ENCODE data around the gene ERRFI1. TPM values are rescaled to one million over a fixed set of nuclear protein-coding genes. Genes with fewer than 3 reads are reported as not detected.

The ERRFI1 gene
- total RNA-seq, 4 donors from 2014 or later, result 10.0 to 101 (median 70.0) TPM

DNA sequence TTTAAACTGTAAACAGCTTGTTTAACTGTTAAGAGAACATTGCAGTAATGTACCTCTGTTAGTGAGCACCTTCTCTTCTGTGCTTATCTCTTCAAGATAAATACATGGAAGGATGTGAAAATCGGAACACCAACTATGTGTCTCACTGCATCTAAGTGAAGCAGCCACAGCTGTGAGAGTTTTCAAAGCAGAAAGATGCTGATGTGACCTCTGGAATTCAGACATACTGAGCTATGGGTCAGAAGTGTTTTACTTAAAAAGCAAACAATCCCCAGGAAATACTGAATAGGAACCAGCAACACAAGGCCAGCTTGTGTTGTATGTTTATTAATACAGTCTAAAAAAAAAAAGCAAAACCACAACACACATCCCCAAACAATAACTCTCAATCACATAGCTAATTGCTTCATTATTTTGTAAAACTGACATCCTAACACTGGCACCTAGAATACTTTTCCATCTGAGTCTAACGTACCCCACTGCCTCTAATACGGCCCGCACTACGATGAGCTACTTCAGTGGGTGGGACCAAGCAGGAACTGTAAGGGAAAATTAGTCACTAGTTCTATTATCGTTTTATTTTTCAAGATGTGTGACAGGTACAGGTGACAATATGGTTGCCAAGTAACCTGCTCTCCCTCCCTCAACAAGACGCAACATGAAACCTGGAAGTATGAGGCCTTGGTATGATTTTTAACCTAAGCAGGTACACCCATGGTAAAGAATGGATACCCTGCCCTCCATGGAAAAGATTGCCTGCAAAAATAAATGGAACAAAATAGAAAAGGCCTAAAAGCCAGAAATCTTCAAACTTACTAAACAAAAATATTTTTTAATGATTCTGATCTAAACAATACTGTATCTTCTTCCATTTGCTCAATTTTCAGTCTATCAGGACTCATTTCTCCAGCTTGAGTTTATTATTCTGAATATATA lies 13.9 kb downstream of the ERRFI1 start:
- in situ Hi-C loops (cut with MboI; ENCODE audit: low pct_ligation_motif_present in 1 of 4, low pct_unique_long_range_greater_than_20kb in 1 of 4, low sequenced_read_pairs in 3 of 4) (loop anchor here in 3 of 4 donors (10.0 kb wide), 2 partner anchors 303 to 333 kb away; partner anchors contain the start of gene SLC45A1 (in 3 of the 3)), intact Hi-C loops (cut with DNase I; ENCODE audit: low total_unique reads) (no loop called here)
- Histone ChIP-seq H3K36me3 (peaks cover 0 to 15% (median 0%) of the 10 kb centered on the region in 4 donors), H3K9me3 (no peaks in the 10 kb centered on the region), H3K27ac (no peak overlapping the region), H3K27me3 (no peaks in the 10 kb centered on the region), H3K4me1 (peaks cover 16 to 27% (median 21%) of the 10 kb centered on the region in 4 donors), H3K4me3 (no peak overlapping the region)
- WGBS, 2 donors (ENCODE audit: low coverage in 1 of 2), result 80 to 90% methylated on average over 7 of the region's 7 CpGs
- DNase-seq, result no peak
- TF ChIP-seq POLR2AphosphoS5 (IDR thresholded peaks at IDR 0.05), result no peak
- no peak for TF ChIP-seq POLR2A (IDR thresholded peaks at IDR 0.05)
- TF ChIP-seq EP300 (IDR thresholded peaks at IDR 0.05; ENCODE audit: low read depth), result no peak

DNA sequence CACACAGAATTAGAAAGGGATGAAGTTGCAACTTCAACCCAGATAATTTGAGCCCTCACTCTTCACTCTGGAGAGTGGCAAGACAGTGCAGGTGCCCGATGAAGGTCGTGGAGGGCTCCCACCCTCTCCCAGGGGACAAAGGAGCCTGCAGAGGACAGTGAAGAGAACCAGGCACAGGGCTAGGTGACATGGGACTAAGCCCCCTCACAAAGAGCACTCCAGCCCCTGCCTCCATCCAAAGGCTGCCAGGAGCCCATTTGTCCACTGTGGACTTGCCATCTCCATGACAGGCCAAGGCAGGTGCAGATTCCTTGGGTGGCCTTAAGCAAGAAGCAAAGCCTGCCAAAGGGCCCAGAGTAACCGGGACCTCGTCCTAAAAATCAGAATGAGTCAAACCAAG lies 15.1 kb downstream of the ERRFI1 start:
- in situ Hi-C loops (cut with MboI; ENCODE audit: low pct_ligation_motif_present in 1 of 4, low pct_unique_long_range_greater_than_20kb in 1 of 4, low sequenced_read_pairs in 3 of 4) (loop anchor here in 3 of 4 donors (10.0 kb wide), 2 partner anchors 304 to 334 kb away; partner anchors contain the start of gene SLC45A1 (in 3 of the 3)), intact Hi-C loops (cut with DNase I; ENCODE audit: low total_unique reads) (no loop called here)
- DNase-seq, result no peak
- Histone ChIP-seq H3K4me1 (peaks cover 9 to 15% (median 11%) of the 10 kb centered on the region in 4 donors), H3K27me3 (no peaks in the 10 kb centered on the region), H3K36me3 (peaks cover 0 to 15% (median 0%) of the 10 kb centered on the region in 4 donors), H3K27ac (no peak overlapping the region), H3K9me3 (no peaks in the 10 kb centered on the region), H3K4me3 (no peak overlapping the region)
- 89% methylated on average over 4 of the region's 4 CpGs; no CpG with 5 or more reads in 1 of the 2 donors for WGBS, 2 donors (ENCODE audit: low coverage in 1 of 2)
- TF ChIP-seq, protein P1, sequence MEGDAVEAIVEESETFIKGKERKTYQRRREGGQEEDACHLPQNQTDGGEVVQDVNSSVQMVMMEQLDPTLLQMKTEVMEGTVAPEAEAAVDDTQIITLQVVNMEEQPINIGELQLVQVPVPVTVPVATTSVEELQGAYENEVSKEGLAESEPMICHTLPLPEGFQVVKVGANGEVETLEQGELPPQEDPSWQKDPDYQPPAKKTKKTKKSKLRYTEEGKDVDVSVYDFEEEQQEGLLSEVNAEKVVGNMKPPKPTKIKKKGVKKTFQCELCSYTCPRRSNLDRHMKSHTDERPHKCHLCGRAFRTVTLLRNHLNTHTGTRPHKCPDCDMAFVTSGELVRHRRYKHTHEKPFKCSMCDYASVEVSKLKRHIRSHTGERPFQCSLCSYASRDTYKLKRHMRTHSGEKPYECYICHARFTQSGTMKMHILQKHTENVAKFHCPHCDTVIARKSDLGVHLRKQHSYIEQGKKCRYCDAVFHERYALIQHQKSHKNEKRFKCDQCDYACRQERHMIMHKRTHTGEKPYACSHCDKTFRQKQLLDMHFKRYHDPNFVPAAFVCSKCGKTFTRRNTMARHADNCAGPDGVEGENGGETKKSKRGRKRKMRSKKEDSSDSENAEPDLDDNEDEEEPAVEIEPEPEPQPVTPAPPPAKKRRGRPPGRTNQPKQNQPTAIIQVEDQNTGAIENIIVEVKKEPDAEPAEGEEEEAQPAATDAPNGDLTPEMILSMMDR (IDR thresholded peaks at IDR 0.05), result no peak
- TF ChIP-seq POLR2AphosphoS5 (IDR thresholded peaks at IDR 0.05) (no peak), EP300 (IDR thresholded peaks at IDR 0.05; ENCODE audit: low read depth) (no peak), POLR2A (IDR thresholded peaks at IDR 0.05) (no peak)

DNA sequence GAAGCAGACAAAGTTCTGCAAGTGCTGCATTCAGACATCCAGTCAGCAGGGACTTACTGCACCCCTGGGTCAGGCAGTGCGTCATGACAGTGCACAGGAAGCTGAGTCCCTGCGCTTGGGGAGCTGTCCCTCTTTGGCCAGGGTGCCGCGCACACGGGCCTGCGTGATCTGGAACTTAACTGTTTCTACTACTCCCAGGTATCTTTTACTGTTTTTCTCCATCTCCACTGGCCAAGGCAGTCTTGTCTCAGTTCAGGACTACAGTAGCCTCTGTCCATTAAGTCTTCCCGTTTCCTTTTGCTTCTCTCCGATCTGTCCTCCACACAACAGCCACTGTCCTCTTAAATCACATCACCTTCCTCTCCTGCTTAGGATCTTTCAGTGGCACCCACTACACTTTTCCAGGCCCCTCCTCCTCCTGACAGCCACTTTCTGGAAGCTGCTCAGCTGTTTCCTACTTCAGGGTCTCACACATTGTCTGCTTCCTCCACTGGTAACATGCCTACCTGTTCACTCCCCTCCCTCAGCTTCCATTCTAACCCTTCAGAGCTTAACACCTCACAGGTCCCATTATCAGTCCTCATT lies 15.9 kb downstream of the ERRFI1 start:
- no peak for DNase-seq
- in situ Hi-C loops (cut with MboI; ENCODE audit: low pct_ligation_motif_present in 1 of 4, low pct_unique_long_range_greater_than_20kb in 1 of 4, low sequenced_read_pairs in 3 of 4) (loop anchor here in 3 of 4 donors (10.0 kb wide), 2 partner anchors 305 to 335 kb away; partner anchors contain the start of gene SLC45A1 (in 3 of the 3)), intact Hi-C loops (cut with DNase I; ENCODE audit: low total_unique reads) (no loop called here)
- TF ChIP-seq, protein P1 (IDR thresholded peaks at IDR 0.05), result no peak
- TF ChIP-seq POLR2AphosphoS5 (IDR thresholded peaks at IDR 0.05), result no peak
- TF ChIP-seq EP300 (IDR thresholded peaks at IDR 0.05; ENCODE audit: low read depth), result no peak
- no peak for TF ChIP-seq POLR2A (IDR thresholded peaks at IDR 0.05)
- H3K27me3 ChIP-seq, result no peaks in the 10 kb centered on the region
- peaks cover 0 to 15% (median 0%) of the 10 kb centered on the region in 4 donors for H3K36me3 ChIP-seq
- peaks cover 6 to 10% (median 9%) of the 10 kb centered on the region in 4 donors for H3K4me1 ChIP-seq
- 85 to 93% methylated on average over 2 to 8 of the region's 8 CpGs for WGBS, 2 donors (ENCODE audit: low coverage in 1 of 2)
- H3K4me3 ChIP-seq, result no peak overlapping the region
- H3K9me3 ChIP-seq, result no peaks in the 10 kb centered on the region
- no peak overlapping the region for H3K27ac ChIP-seq

DNA sequence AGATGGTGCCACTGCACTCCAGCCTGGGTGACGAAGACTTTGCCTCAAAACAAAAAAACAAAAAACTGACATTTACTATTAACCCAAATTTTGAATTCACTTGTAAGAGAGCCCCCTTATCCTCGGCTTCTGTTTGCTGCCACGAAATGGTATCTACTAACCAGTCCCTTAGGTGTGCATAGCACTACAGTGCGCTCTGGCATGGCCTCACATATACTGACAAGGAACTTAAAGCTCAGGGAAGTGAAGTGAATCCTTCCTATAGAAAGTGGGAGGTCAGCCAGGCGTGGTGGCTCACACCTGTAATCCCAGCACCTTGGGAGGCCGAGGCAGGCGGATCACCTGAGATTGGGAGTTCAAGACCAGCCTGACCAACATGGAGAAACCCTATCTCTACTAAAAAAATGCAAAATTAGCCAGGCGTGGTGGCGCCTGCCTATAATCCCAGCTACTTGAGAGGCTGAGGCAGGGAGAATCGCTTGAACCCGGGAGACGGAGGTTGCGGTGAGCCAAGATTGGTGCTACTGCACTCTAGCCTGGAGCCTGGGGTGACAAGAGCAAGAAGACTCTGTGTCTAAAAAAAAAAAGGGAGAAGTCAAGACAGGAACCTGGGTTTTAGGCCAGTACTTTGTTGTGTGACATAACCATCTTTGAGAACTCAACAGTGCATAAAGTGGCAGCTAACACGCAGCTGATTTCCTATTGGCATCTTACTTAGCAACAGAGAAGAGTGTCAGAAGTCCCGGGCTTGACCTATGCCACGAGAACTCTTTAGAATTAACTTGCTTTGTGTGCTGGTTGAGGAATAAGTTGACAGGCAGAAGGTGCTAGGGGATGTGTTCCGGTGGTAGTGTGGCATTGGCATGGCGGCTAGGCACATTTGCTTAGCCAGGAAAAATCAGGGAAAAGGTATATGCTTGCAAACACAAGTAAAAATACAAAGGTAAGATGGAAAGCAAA lies 16.8 kb downstream of the ERRFI1 start:
- DNase-seq, result no peak

More for the DNA sequence above, 16.8 kb downstream of the ERRFI1 start:
- TF ChIP-seq POLR2A (IDR thresholded peaks at IDR 0.05) (no peak), POLR2AphosphoS5 (IDR thresholded peaks at IDR 0.05) (no peak), EP300 (IDR thresholded peaks at IDR 0.05; ENCODE audit: low read depth) (no peak)
- TF ChIP-seq, protein P1 (IDR thresholded peaks at IDR 0.05), result no peak
- Histone ChIP-seq H3K4me1 (peaks cover 4 to 13% (median 6%) of the 10 kb centered on the region in 4 donors), H3K27me3 (no peaks in the 10 kb centered on the region), H3K36me3 (peaks cover 0 to 14% (median 0%) of the 10 kb centered on the region in 4 donors), H3K4me3 (no peak overlapping the region), H3K9me3 (no peaks in the 10 kb centered on the region), H3K27ac (no peak overlapping the region)
- WGBS, 2 donors (ENCODE audit: low coverage in 1 of 2), result 91 to 93% methylated on average over 13 to 18 of the region's 18 CpGs
- in situ Hi-C loops (cut with MboI; ENCODE audit: low pct_ligation_motif_present in 1 of 4, low pct_unique_long_range_greater_than_20kb in 1 of 4, low sequenced_read_pairs in 3 of 4) (loop anchor here in 3 of 4 donors (10.0 kb wide), 2 partner anchors 305 to 335 kb away; partner anchors contain the start of gene SLC45A1 (in 3 of the 3)), intact Hi-C loops (cut with DNase I; ENCODE audit: low total_unique reads) (no loop called here)
